Esophagus (tissue), 2 donors: Measurements from ENCODE around the gene DTHD1. TPM values are rescaled to one million over a fixed set of nuclear protein-coding genes. Genes with fewer than 3 reads are reported as not detected.

Experiments
- H3K27ac ChIP-seq, 2 donors: one replicate each; pipeline ENCODE4 v1.5.1; 2013; ENCODE audit warnings: low read depth in 2 of 2, mild to moderate bottlenecking in 2 of 2, inconsistent platforms in 1 of 2, low read length in 1 of 2, moderate library complexity in 1 of 2
- H3K27me3 ChIP-seq, 2 donors: one replicate each; pipeline ENCODE4 v1.6.1; 2013; ENCODE audit warnings: low read length in 2 of 2, control low read depth in 1 of 2, mild to moderate bottlenecking in 1 of 2; ENCODE audit not compliant: insufficient read depth in 2 of 2, control insufficient read depth in 1 of 2
- H3K36me3 ChIP-seq, 2 donors: one replicate each; pipeline ENCODE4 v1.6.1; 2013; ENCODE audit warnings: low read length in 1 of 2; ENCODE audit not compliant: control insufficient read depth in 2 of 2, insufficient read depth in 2 of 2
- H3K4me1 ChIP-seq, 2 donors: one replicate each; pipeline ENCODE4 v1.6.1; 2013; ENCODE audit warnings: low read length in 1 of 2; ENCODE audit not compliant: control insufficient read depth in 2 of 2, insufficient read depth in 2 of 2
- H3K4me3 ChIP-seq, 2 donors: one replicate each; pipeline ENCODE4 v1.5.1; 2013; ENCODE audit warnings: low read length in 2 of 2, mild to moderate bottlenecking in 2 of 2, low read depth in 1 of 2, moderate library complexity in 1 of 2
- H3K9me3 ChIP-seq, 2 donors: one replicate each; pipeline ENCODE4 v1.6.1; 2013; ENCODE audit warnings: mild to moderate bottlenecking in 2 of 2, low read depth in 1 of 2, low read length in 1 of 2, moderate library complexity in 1 of 2; ENCODE audit not compliant: control insufficient read depth in 2 of 2, insufficient read depth in 1 of 2
- WGBS, 2 donors: extraction: QIAGEN DNeasy Blood & Tissue Kit; methylation state at CpG; one replicate each; pipeline ENCODE4 v1.1.7; 2013; 5-methylcytosine and 5-hydroxymethylcytosine counted together
- polyA plus RNA-seq, 2 donors: library from polyadenylated mRNA; stranded (reverse); fragments of 200-250 nt; gene quantifications; one replicate each; pipeline ENCODE4 v1.2.3, GENCODE V29; 2013
- donor health status: healthy with polysubstance abuse.
- donor health status: Bipolar disorder and iron deficiency.

The DTHD1 gene
- polyA plus RNA-seq, 2 donors: 0.04 TPM

DNA sequence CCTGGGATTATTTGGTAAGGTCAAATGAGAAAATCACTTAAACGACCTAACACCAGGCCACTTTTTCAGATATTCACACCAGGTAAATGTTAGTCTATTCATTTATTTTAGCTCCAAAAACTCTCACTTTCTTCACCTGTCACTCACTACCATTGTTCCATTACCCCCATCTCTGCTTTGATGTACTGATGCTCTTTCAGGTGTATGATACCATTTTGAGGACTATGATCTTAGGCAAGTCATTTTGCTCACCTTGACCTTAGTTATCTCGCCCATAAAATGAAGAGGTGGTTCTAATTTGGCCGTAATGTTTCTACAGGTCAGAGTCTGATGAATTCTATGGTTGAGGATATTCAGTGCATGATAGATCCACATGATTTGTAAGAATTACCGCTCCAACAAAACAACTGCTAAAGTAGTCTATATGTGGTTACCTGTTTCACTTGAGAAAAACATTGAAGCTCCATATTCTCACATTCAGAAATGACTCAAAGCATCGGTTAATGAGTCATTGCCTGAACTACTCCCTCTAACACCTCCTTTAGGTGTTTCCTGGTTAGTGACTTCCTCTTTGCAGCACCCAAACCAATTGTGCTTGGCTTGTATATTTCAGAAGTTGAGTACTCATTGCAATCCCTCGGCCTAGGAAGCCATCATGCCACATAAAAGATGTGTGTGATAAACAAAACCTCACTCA, 4.5 kb downstream of the DTHD1 start:
- 62 to 66% methylated on average over 6 of the region's 6 CpGs for WGBS, 2 donors
- Histone ChIP-seq H3K27ac (peak overlapping the region; percentile 41 to 90), H3K4me1 (no peaks in the 10 kb centered on the region), H3K27me3 (no peaks in the 10 kb centered on the region), H3K4me3 (no peak overlapping the region), H3K9me3 (no peaks in the 10 kb centered on the region), H3K36me3 (no peaks in the 10 kb centered on the region)

DNA sequence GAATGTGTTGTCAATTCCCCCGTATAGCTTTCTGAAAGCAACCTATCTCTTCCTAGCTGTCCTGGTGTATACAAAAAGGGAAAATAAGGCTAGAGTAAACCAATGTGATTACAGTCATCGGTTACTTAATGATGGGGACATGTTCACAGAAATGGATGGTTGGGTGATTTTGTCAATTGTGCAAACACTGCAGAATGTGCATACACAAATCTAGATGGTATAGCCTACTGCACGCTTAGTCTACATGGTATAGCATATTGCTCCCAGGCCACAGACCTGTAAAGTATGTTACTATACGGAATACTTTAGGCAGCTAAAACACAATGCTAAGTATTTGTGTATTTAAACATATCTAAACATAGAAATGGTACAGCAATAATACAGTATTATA, 5.1 kb downstream of the DTHD1 start:
- Histone ChIP-seq H3K27ac (peak overlapping the region; percentile 18 to 55), H3K36me3 (no peaks in the 10 kb centered on the region), H3K4me1 (no peaks in the 10 kb centered on the region), H3K9me3 (no peaks in the 10 kb centered on the region), H3K27me3 (no peaks in the 10 kb centered on the region), H3K4me3 (no peak overlapping the region)
- WGBS, 2 donors: 79 to 81% methylated on average over 4 of the region's 4 CpGs

DNA sequence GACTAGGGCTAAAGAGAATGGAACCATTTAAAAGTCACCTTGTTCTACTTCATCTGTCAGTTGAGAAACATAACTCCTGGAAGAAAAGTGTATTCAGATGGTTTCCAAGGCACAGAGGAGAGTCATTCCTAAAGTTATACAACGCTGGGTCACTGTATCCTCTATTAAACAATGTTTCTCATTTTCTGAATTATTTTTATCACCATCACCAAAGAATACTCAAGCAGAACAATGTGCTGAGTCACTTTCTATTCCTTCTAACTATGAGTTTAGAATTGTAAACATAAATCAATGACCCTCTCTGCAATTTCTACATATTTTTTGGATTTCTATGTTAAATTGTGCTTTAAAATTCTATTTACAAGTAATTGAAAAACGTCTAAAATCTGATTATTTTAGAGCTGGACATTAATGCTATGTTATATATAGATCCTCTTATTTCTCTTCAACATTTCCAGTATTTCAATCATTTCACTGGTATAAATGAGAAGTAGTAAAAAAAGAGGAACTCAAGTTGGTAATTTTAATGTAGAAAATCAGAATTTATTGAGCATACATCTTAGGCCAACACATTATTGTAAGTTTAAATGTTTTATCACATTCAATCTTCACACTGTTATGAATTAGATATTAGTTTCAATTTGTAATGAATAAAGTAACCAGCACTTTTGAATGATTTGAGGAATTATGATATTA, 7.5 kb downstream of the DTHD1 start:
- 66 to 67% methylated on average over 2 of the region's 2 CpGs for WGBS, 2 donors

DNA sequence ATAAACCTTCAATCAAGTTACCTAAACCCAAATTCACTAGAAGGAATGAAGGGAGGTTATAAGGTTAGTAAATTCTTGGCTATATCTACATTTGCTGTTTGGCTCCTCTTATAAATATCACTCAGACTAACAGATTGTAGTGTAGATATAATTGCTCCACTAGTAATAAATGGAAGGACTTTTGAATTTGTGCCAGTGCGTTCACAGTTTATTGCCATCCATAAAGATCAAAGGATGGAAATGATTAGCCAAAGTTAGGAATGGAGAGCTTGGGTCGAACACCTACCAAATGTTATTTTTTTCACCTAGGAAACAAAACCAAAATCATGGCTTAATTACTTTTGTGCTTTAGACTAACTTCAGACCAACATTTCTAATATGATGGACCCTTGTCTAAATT, 9.2 kb downstream of the DTHD1 start:
- 77 to 80% methylated on average over 2 of the region's 2 CpGs for WGBS, 2 donors
- no peaks in the 10 kb centered on the region for H3K9me3 ChIP-seq
- no peak overlapping the region for H3K4me3 ChIP-seq
- H3K27me3 ChIP-seq: no peaks in the 10 kb centered on the region
- no peaks in the 10 kb centered on the region for H3K4me1 ChIP-seq
- H3K27ac ChIP-seq: no peak overlapping the region
- H3K36me3 ChIP-seq: no peaks in the 10 kb centered on the region

More for the DNA sequence above, 7.5 kb downstream of the DTHD1 start:
- Histone ChIP-seq H3K4me1 (no peaks in the 10 kb centered on the region), H3K9me3 (no peaks in the 10 kb centered on the region), H3K27ac (no peak overlapping the region), H3K36me3 (no peaks in the 10 kb centered on the region), H3K4me3 (no peak overlapping the region), H3K27me3 (no peaks in the 10 kb centered on the region)

DNA sequence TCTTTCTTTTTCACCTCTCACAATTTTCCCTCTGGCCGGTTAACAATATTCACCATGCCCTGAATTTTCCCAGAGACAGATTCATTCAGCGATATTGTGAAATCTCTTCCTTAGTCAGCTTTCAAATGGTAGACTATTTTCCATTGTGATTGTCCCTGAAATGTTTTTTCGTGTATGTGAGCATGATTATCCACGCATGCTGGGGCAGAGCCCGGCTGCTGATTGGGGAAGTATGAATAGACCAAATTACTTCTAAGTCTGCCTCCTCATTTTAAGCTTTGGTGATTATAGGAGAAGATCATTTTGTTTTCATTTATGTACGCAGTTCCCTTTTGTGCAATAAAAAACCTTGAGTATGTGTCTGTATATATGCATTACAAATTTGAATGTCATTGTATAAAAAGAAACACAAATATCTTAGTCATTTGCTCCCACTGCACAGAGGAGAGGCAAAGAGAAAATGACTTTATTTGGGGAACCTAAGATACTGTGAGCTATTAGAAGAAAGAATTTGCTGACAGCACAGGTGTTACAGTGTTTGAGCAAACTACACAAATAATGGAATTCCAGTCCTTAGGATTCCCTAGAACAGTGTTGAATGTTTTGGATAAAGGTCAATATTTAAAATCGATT, 11.3 kb downstream of the DTHD1 start:
- 51 to 60% methylated on average over 7 of the region's 7 CpGs for WGBS, 2 donors
- Histone ChIP-seq H3K4me1 (no peaks in the 10 kb centered on the region), H3K36me3 (no peaks in the 10 kb centered on the region), H3K4me3 (no peak overlapping the region), H3K27ac (peak overlapping the region in 1 of 2 donors; percentile 55), H3K9me3 (no peaks in the 10 kb centered on the region), H3K27me3 (no peaks in the 10 kb centered on the region)

DNA sequence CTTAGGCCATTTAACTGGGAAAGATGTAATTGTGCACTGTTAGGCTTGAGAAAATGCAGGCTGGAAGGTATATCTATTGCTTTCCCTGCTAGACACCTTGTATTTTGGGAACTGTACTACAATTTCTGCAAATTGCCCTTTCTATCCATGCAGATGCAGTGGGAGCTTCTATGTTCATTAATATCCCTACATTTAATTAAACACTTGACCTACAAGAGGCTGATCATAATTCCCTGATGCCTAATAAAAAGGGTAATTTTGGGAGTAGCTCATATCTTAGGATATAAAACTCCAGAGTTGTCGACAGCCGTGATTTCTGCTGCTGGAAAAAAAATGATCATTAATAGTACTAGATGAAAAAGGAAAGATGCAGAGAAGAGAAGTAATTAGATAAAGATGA, 19.7 kb downstream of the DTHD1 start:
- H3K36me3 ChIP-seq: no peaks in the 10 kb centered on the region
- H3K27ac ChIP-seq: no peak overlapping the region
- no peak overlapping the region for H3K4me3 ChIP-seq
- no peaks in the 10 kb centered on the region for H3K4me1 ChIP-seq
- WGBS, 2 donors: 94 to 96% methylated on average over 2 of the region's 2 CpGs
- H3K27me3 ChIP-seq: no peaks in the 10 kb centered on the region
- no peaks in the 10 kb centered on the region for H3K9me3 ChIP-seq

DNA sequence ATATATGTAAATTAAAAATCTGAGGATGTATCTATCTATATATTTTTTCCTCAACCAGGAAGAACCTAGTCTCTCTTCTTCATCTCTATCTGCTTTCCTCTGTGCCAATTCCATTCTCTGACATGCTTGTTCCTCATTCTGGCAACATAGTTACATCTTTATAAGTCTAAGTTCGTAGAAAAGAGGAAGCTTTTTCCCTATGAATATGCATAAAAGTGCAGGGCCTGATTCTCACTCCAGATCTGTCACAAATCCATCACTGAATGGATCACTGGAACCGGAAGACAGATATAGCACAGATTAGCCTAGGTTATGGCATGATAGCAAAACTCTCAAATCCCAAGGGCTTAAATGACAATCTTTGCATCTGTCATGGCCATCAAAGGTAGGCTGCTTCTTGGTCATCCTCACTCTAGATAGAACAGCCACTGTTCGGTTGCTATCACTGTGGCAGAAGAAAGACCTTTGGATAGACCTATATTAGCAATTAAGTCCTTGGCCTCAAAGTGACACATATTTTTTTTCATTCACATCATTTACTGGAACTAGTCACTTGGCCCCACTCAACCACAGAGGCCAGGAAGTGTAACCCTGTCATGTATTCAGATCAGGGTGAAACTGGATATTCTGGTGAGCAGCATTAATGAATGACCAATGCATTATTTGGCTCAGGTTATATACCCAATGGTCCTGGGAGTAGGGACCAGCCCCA, 22.2 kb downstream of the DTHD1 start:
- Histone ChIP-seq H3K9me3 (no peaks in the 10 kb centered on the region), H3K4me1 (no peaks in the 10 kb centered on the region), H3K27ac (no peak overlapping the region), H3K36me3 (no peaks in the 10 kb centered on the region), H3K4me3 (no peak overlapping the region), H3K27me3 (no peaks in the 10 kb centered on the region)
- WGBS, 2 donors: 78 to 88% methylated on average over 3 of the region's 3 CpGs

DNA sequence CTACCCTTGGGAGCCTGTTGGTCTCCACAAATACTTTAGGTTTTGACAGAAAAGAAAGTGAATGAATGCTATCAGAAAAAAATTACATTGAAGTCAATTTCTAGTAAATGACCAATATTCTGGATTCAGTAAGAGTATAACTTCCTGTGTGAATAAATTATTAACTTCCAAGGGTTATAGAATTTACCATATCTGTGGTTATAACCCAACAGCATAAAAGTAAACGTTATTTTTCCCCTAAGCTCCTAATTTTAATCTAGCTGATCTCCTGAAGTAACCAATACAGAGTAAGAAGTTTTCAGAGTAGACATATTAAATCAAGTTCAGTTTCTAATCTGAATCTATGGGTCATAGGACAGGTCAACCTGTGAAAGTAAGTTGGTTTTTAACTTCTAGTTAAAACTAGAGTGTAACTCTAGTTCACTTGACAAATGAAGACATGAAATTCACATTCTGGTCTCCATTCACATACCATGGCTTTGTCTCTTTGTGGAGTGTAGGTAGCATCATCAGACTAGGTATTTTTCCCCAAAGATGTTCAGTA, 22.8 kb downstream of the DTHD1 start:
- H3K4me3 ChIP-seq: no peak overlapping the region
- H3K36me3 ChIP-seq: no peaks in the 10 kb centered on the region
- no peaks in the 10 kb centered on the region for H3K9me3 ChIP-seq
- no peaks in the 10 kb centered on the region for H3K4me1 ChIP-seq
- H3K27me3 ChIP-seq: no peaks in the 10 kb centered on the region
- no peak overlapping the region for H3K27ac ChIP-seq
- WGBS, 2 donors: 59 to 67% methylated on average over 1 of the region's 1 CpG

DNA sequence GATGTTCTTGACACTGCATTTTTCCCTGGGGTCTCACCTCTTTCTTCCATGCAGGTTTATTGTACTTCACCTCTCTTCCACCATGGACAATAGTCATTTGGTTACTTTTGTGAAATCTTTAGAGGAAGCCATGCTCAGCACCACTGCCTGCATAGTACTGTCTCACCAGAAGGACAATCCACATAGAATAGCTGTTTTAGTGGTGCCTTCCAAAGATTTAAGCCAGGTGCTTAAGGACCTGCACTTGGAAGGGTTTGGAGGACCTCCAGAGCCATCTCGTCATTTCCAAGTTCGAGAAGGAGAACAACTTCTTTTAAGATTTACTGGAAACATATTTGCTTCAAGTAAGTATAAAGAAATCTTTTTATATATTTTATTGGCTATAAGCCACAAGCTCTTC, 26.7 kb downstream of the DTHD1 start:
- Histone ChIP-seq H3K4me3 (no peak overlapping the region), H3K36me3 (no peaks in the 10 kb centered on the region), H3K9me3 (no peaks in the 10 kb centered on the region), H3K27me3 (no peaks in the 10 kb centered on the region), H3K4me1 (peaks cover 0 to 3% of the 10 kb centered on the region in 2 donors), H3K27ac (no peak overlapping the region)
- WGBS, 2 donors: 45 to 60% methylated on average over 2 of the region's 2 CpGs
